ENCODE results near the gene IRAK2.
"Not testable (repeated sequence)": the region's sequence is repeated elsewhere in the genome, so short reads cannot be mapped to it uniquely, and the experiment has no call there.

Gene IRAK2

GRCh38 chr3:10249833-10250232, 85.1 kb downstream of the IRAK2 start:
- DNase-seq (ENCODE audit: low read depth in 2 of 2): no peak

- DNase-seq (ENCODE audit: low read depth in 2 of 2): no peak
Measured at GRCh38 chr3:10251006-10251405, 86.3 kb downstream of the IRAK2 start.

- DNase-seq (ENCODE audit: low read depth in 2 of 2): no peak
Measured at GRCh38 chr3:10253731-10254130, 89.0 kb downstream of the IRAK2 start.

GRCh38 chr3:10255835-10256234, 91.1 kb downstream of the IRAK2 start:
- no peak for DNase-seq (ENCODE audit: low read depth in 2 of 2)

GRCh38 chr3:10259036-10259435, 94.3 kb downstream of the IRAK2 start:
- no peak for DNase-seq (ENCODE audit: low read depth in 2 of 2)

GRCh38 chr3:10259798-10260197, 95.1 kb downstream of the IRAK2 start:
- no peak for DNase-seq (ENCODE audit: low read depth in 2 of 2)

- no peak for DNase-seq (ENCODE audit: low read depth in 2 of 2)
Measured at GRCh38 chr3:10260211-10260701, 95.5 kb downstream of the IRAK2 start.

- DNase-seq (ENCODE audit: low read depth in 2 of 2): no peak
Measured at GRCh38 chr3:10262027-10262426, 97.3 kb downstream of the IRAK2 start.

- peak; percentile 45 to 63 for DNase-seq (ENCODE audit: low read depth in 2 of 2)
Measured at GRCh38 chr3:10263646-10264363, 99.1 kb downstream of the IRAK2 start.

- no peak for DNase-seq (ENCODE audit: low read depth in 2 of 2)
Measured at GRCh38 chr3:10265833-10266232, 101.1 kb downstream of the IRAK2 start.

GRCh38 chr3:10266936-10267335, 102.2 kb downstream of the IRAK2 start:
- not testable (repeated sequence) for DNase-seq (ENCODE audit: low read depth in 2 of 2)

GRCh38 chr3:10268116-10268515, 103.4 kb downstream of the IRAK2 start:
- DNase-seq (ENCODE audit: low read depth in 2 of 2): no peak

- no peak for DNase-seq (ENCODE audit: low read depth in 2 of 2)
Measured at GRCh38 chr3:10268930-10269329, 104.2 kb downstream of the IRAK2 start.

GRCh38 chr3:10269443-10269842, 104.7 kb downstream of the IRAK2 start:
- no peak for DNase-seq (ENCODE audit: low read depth in 2 of 2)

GRCh38 chr3:10272476-10272875, 107.8 kb downstream of the IRAK2 start:
- not testable (repeated sequence) for DNase-seq (ENCODE audit: low read depth in 2 of 2)

- no peak for DNase-seq (ENCODE audit: low read depth in 2 of 2)
Measured at GRCh38 chr3:10272977-10273376, 108.3 kb downstream of the IRAK2 start.

- no peak for DNase-seq (ENCODE audit: low read depth in 2 of 2)
Measured at GRCh38 chr3:10273702-10274305, 109.1 kb downstream of the IRAK2 start.

- DNase-seq (ENCODE audit: low read depth in 2 of 2): no peak
Measured at GRCh38 chr3:10274601-10275000, 109.9 kb downstream of the IRAK2 start.

GRCh38 chr3:10277115-10277625, 112.5 kb downstream of the IRAK2 start:
- DNase-seq (ENCODE audit: low read depth in 2 of 2): no peak

- DNase-seq (ENCODE audit: low read depth in 2 of 2): no peak
Measured at GRCh38 chr3:10278501-10278900, 113.8 kb downstream of the IRAK2 start.

GRCh38 chr3:10279384-10280176, 114.9 kb downstream of the IRAK2 start:
- no peak for DNase-seq (ENCODE audit: low read depth in 2 of 2)

- no peak for DNase-seq (ENCODE audit: low read depth in 2 of 2)
Measured at GRCh38 chr3:10280177-10280529, 115.4 kb downstream of the IRAK2 start.

Measured in stimulated activated CD8-positive, alpha-beta memory T cell treated with anti-CD3 and anti-CD28 coated beads, Interleukin-2, amount 100 ng/mL, for 48 hours (primary cell).